GM20431 (cell line): ENCODE measurements around the gene RIC8B.

Experiments used
- in situ Hi-C: fragments of 300-500 bp; cut with MseI, MboI; formaldehyde crosslinking; loops from one replicate; pipeline ENCODE4 v1.15.0; 2020; ENCODE audit warnings: low sequenced_read_pairs; ENCODE audit not compliant: unreplicated experiment

Gene RIC8B

GRCh38 chr12:106757623-106758348 is 16.7 kb upstream of the RIC8B start:
- in situ Hi-C loops, result no loop called here

GRCh38 chr12:106758349-106759110 is 16.0 kb upstream of the RIC8B start:
- in situ Hi-C loops, result no loop called here

- in situ Hi-C loops, result no loop called here
Observed at GRCh38 chr12:106759526-106760183, 14.8 kb upstream of the RIC8B start.

GRCh38 chr12:106760184-106760531 is 14.3 kb upstream of the RIC8B start:
- in situ Hi-C loops, result no loop called here

- in situ Hi-C loops, result no loop called here
Observed at GRCh38 chr12:106764220-106764619, 10.3 kb upstream of the RIC8B start.

- in situ Hi-C loops, result no loop called here
Observed at GRCh38 chr12:106764738-106765137, 9.7 kb upstream of the RIC8B start.

- in situ Hi-C loops, result no loop called here
Observed at GRCh38 chr12:106766393-106766826, 8.1 kb upstream of the RIC8B start.

GRCh38 chr12:106767206-106767605 is 7.3 kb upstream of the RIC8B start:
- in situ Hi-C loops, result no loop called here

GRCh38 chr12:106767954-106768822 is 6.3 kb upstream of the RIC8B start:
- in situ Hi-C loops, result no loop called here

- in situ Hi-C loops, result no loop called here
Observed at GRCh38 chr12:106769078-106769477, 5.4 kb upstream of the RIC8B start.

GRCh38 chr12:106769546-106769945 is 4.9 kb upstream of the RIC8B start:
- in situ Hi-C loops, result no loop called here

GRCh38 chr12:106771425-106771824 is 3.1 kb upstream of the RIC8B start:
- in situ Hi-C loops, result no loop called here

GRCh38 chr12:106773286-106774004 is 1.0 kb upstream of the RIC8B start:
- in situ Hi-C loops, result no loop called here

- in situ Hi-C loops, result no loop called here
Observed at GRCh38 chr12:106774808-106775524, 484 bp downstream of the RIC8B start.

GRCh38 chr12:106776897-106777296 is 2.4 kb downstream of the RIC8B start:
- in situ Hi-C loops, result no loop called here

GRCh38 chr12:106780010-106780631 is 5.6 kb downstream of the RIC8B start:
- in situ Hi-C loops, result no loop called here

- in situ Hi-C loops, result no loop called here
Observed at GRCh38 chr12:106782619-106783018, 8.1 kb downstream of the RIC8B start.

- in situ Hi-C loops, result no loop called here
Observed at GRCh38 chr12:106783515-106783914, 9.0 kb downstream of the RIC8B start.

- in situ Hi-C loops, result no loop called here
Observed at GRCh38 chr12:106790020-106790419, 15.5 kb downstream of the RIC8B start.
